GM12873 (cell line): ENCODE results near the gene IGFBP5.

ENCODE experiments used
- CTCF ChIP-seq: IDR thresholded peaks from 2 replicates; pipeline ENCODE4 v1.5.1; 2012; ENCODE audit warnings: low read depth, mild to moderate bottlenecking, moderate library complexity, low read length, control low read depth; ENCODE audit not compliant: insufficient read depth; ENCODE audit errors: missing control alignments

The IGFBP5 gene

GRCh38 chr2:216695401-216695821 is at the start of gene IGFBP5:
IGFBP5 (minus strand) TSS chr2:216695549; CDS start chr2:216694775, 774 bp downstream.
- TF ChIP-seq CTCF, result no peak

- TF ChIP-seq CTCF, result no peak
Observed at GRCh38 chr2:216743781-216744180, 48.4 kb upstream of the IGFBP5 start.

GRCh38 chr2:216742411-216742810 is 47.1 kb upstream of the IGFBP5 start:
- TF ChIP-seq CTCF, result no peak

GRCh38 chr2:216741223-216741593 is 45.9 kb upstream of the IGFBP5 start:
- TF ChIP-seq CTCF, result no peak

- no peak for TF ChIP-seq CTCF
Observed at GRCh38 chr2:216740557-216741222, 45.3 kb upstream of the IGFBP5 start.

- TF ChIP-seq CTCF, result no peak
Observed at GRCh38 chr2:216739035-216739434, 43.7 kb upstream of the IGFBP5 start.

GRCh38 chr2:216737676-216738075 is 42.3 kb upstream of the IGFBP5 start:
- TF ChIP-seq CTCF, result no peak
